HFFc6 (cell line): ENCODE measurements around the gene CHN1. TPM values are rescaled to one million over a fixed set of nuclear protein-coding genes. Genes with fewer than 3 reads are reported as not detected.

Source experiments
- DNase-seq: peaks from one replicate; pipeline ENCODE4 v3.0.0-alpha.2; 2018
- H3K27ac Mint-ChIP-seq: 2 replicates; pipeline ENCODE4 v1.8.0; 2020; ENCODE audit warnings: mild to moderate bottlenecking, mixed read lengths
- H3K27me3 Mint-ChIP-seq: 2 replicates; pipeline ENCODE4 v1.8.0; 2021; ENCODE audit warnings: mild to moderate bottlenecking, moderate library complexity, mixed read lengths; ENCODE audit not compliant: insufficient read depth
- H3K36me3 Mint-ChIP-seq: 2 replicates; pipeline ENCODE4 v1.8.0; 2021; ENCODE audit warnings: low read depth, mixed read lengths
- H3K4me1 Mint-ChIP-seq: 2 replicates; pipeline ENCODE4 v1.8.0; 2020; ENCODE audit warnings: low read depth, mixed read lengths
- H3K4me3 Mint-ChIP-seq: 2 replicates; pipeline ENCODE4 v1.8.0; 2020; ENCODE audit warnings: mild to moderate bottlenecking, moderate library complexity, mixed read lengths
- H3K9me3 Mint-ChIP-seq: 2 replicates; pipeline ENCODE4 v1.8.0; 2020; ENCODE audit warnings: mild to moderate bottlenecking, mixed read lengths
- CTCF ChIP-seq: fragments of 200-600 bp; sonication (generic); IDR thresholded peaks from 2 replicates; pipeline ENCODE4 v1.5.0; 2021; ENCODE audit warnings: antibody characterized with exemption, mild to moderate bottlenecking
- total RNA-seq, 6 experiments: library from RNA; stranded (reverse); fragmentation: NEBNext Ultra II Directional; extraction: Animal tissue kit (Norgen Biotek cat#: 25700); gene quantifications; 2 replicates in 1 of 6; 3 replicates in 5 of 6; pipeline ENCODE4 v1.2.3, GENCODE V29; 2021

Gene CHN1
- total RNA-seq, 6 experiments from 2014 or later, result 85.5 to 104 (median 97.2) TPM

DNA sequence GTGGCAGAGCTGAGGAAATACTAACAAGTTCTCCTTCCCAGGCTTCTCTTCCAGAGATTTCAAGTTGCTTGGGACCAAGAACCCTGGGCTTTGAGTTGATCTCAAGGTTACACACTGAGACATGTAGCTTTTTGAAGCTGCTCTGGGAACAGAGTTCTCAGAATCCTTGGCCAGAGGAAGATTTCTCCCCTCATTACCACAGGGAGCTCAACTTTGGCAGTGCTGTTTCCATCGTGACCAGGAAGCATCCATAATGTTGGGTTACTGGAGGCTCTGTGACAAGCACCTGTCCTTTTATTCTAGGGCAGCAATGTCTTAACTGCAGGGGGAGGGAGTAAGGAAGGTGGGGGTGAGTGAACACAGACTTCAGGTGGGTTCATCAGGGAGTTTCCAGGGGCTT, 199.4 kb downstream of the CHN1 start:
- Mint-ChIP-seq H3K27ac (no peak overlapping the region), H3K27me3 (no peaks in the 10 kb centered on the region; the same call in 1 of the 2 replicates), H3K4me1 (peaks cover 92% of the 10 kb centered on the region), H3K36me3 (peaks cover 68% of the 10 kb centered on the region), H3K9me3 (no peaks in the 10 kb centered on the region), H3K4me3 (no peak overlapping the region)
- no peak for TF ChIP-seq CTCF
- no peak for DNase-seq

GRCh38 chr2:174802459-174802858, 202.7 kb downstream of the CHN1 start:
- H3K4me3 Mint-ChIP-seq, result peak overlapping the region; percentile 68
- TF ChIP-seq CTCF, result no peak
- peaks cover 69% of the 10 kb centered on the region for H3K36me3 Mint-ChIP-seq
- H3K27me3 Mint-ChIP-seq, result no peaks in the 10 kb centered on the region
- peak overlapping the region; percentile 85 for H3K27ac Mint-ChIP-seq
- peaks cover 98% of the 10 kb centered on the region for H3K4me1 Mint-ChIP-seq
- no peaks in the 10 kb centered on the region for H3K9me3 Mint-ChIP-seq
- DNase-seq, result peak; percentile 72

DNA sequence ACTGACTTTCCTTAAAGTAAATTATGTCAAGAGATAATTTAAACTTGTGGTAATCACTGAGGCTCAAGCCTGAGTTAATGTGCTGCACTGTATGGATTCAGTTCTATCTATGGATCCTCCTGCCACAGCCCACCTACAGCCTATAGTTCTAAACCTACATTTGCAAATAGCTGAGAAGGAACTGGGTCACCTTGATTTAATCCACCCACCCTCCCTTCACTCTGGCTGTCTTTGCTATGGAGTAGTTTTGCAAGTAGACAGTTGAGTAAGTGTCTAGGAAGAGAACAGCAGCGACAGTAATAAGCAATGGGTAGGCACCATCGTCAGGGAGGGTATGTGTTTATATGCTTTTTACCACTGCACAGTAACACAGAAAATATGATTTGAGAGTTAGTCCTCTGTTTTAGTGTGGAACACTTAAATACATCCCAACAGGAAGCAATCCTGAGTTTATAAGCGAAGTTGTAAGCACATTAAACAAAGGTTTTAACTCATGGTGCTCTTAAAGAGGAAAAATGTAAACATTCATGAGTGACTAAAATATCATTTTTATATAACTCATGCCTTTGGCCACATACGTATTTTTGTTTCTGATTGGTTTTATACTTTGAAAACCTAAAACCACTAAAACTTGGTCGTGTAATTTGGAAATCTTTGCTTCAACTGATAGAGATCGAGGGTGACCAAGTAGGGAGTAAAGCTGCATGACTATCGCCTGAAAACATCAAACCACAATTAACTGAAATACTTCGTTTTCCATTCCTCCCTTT, 204.6 kb downstream of the CHN1 start:
- peaks cover 98% of the 10 kb centered on the region for H3K4me1 Mint-ChIP-seq
- no peaks in the 10 kb centered on the region for H3K27me3 Mint-ChIP-seq
- DNase-seq, result no peak

DNA sequence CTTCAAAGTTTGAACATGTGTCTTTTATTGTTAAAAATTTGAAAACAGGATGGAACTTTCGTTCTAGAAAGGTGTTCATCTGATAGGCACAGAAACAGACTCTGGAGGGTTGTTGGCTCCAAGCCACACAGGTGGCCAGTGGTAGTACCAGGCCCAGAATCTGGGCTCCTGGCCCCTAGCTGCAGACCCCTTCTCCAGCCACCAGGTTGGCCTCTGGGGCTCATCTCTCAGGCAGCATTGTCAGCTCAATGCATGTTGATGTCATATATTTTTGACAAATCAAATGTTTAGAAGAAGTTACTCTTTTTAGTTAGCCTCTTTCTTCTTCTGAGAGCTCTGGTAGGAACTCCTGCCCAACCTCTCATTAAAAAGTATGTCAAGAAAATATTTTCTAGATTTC, 206.4 kb downstream of the CHN1 start:
- no peaks in the 10 kb centered on the region for H3K27me3 Mint-ChIP-seq
- peaks cover 98% of the 10 kb centered on the region for H3K4me1 Mint-ChIP-seq
- peak; percentile 33; the same call in 1 of the 2 replicates for TF ChIP-seq CTCF
- no peak for DNase-seq
- peaks cover 40% of the 10 kb centered on the region for H3K36me3 Mint-ChIP-seq
- H3K27ac Mint-ChIP-seq, result peak overlapping the region; percentile 83; the same call in 1 of the 2 replicates
- H3K4me3 Mint-ChIP-seq, result no peak overlapping the region
- H3K9me3 Mint-ChIP-seq, result no peaks in the 10 kb centered on the region

More for the DNA sequence above, 204.6 kb downstream of the CHN1 start:
- H3K4me3 Mint-ChIP-seq, result peak overlapping the region; percentile 12; the same call in 1 of the 2 replicates
- H3K36me3 Mint-ChIP-seq, result peaks cover 55% of the 10 kb centered on the region
- H3K27ac Mint-ChIP-seq, result peak overlapping the region; percentile 85
- H3K9me3 Mint-ChIP-seq, result no peaks in the 10 kb centered on the region
- TF ChIP-seq CTCF, result no peak

DNA sequence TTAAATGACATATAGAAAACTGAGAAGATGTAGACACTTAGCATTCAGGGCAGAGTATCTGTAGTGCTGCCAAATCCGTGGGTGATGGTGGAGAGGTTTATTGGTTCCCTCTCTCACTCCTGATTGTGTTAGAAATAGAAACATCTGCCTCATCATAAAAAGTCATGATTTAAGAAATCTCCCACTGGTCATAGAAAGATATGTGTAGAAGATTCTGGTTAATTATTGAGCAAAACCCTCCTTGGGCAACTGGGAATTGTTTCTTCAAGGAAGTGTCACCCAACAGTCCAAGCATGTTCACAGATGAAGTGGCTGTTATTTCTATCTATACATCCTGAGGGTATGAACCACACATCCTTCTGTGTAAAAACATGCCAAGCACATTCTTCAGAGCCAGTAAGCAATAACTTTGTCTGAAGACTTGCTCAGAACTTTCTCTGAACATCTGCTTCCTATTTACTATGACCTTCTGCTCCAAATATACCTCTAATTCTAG, 207.4 kb downstream of the CHN1 start:
- no peaks in the 10 kb centered on the region for H3K9me3 Mint-ChIP-seq
- peak; percentile 76 for DNase-seq

More for the DNA sequence above, 207.4 kb downstream of the CHN1 start:
- Mint-ChIP-seq H3K4me1 (peaks cover 98% of the 10 kb centered on the region), H3K36me3 (peaks cover 31% of the 10 kb centered on the region), H3K27me3 (no peaks in the 10 kb centered on the region), H3K27ac (peak overlapping the region; percentile 83), H3K4me3 (peak overlapping the region; percentile 30)
- TF ChIP-seq CTCF, result no peak
